ENCODE data around the gene TXNRD2.

- TF ChIP-seq, protein P1, sequence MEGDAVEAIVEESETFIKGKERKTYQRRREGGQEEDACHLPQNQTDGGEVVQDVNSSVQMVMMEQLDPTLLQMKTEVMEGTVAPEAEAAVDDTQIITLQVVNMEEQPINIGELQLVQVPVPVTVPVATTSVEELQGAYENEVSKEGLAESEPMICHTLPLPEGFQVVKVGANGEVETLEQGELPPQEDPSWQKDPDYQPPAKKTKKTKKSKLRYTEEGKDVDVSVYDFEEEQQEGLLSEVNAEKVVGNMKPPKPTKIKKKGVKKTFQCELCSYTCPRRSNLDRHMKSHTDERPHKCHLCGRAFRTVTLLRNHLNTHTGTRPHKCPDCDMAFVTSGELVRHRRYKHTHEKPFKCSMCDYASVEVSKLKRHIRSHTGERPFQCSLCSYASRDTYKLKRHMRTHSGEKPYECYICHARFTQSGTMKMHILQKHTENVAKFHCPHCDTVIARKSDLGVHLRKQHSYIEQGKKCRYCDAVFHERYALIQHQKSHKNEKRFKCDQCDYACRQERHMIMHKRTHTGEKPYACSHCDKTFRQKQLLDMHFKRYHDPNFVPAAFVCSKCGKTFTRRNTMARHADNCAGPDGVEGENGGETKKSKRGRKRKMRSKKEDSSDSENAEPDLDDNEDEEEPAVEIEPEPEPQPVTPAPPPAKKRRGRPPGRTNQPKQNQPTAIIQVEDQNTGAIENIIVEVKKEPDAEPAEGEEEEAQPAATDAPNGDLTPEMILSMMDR (IDR thresholded peaks at IDR 0.05; ENCODE audit: low read length): no peak
- no peak for TF ChIP-seq EZH2 (optimal IDR thresholded peaks at IDR 0.05; ENCODE audit: low read depth, low read length)
These were observed 43.5 kb downstream of the TXNRD2 start for GRCh38 chr22:19898145-19898544.

All from MM.1S (cell line).